H9 (cell line): Measurements from ENCODE around the gene SURF4. TPM values are rescaled to one million over a fixed set of nuclear protein-coding genes. Genes with fewer than 3 reads are reported as not detected.

Experiments
- DNase-seq: peaks from one replicate; pipeline ENCODE4 v3.0.0-alpha.2; 2017
- H2AFZ ChIP-seq: one replicate; pipeline ENCODE4 v1.6.1; 2013; ENCODE audit warnings: mild to moderate bottlenecking, low read length, control low read depth, moderate library complexity
- H2AK5ac ChIP-seq: 2 replicates; pipeline ENCODE4 v1.6.1; 2013; ENCODE audit warnings: low read length, control low read depth, mixed read lengths; ENCODE audit not compliant: insufficient read length
- H2BK120ac ChIP-seq: one replicate; pipeline ENCODE4 v1.6.1; 2013; ENCODE audit warnings: low read depth, mild to moderate bottlenecking, low read length, control low read depth, inconsistent platforms; ENCODE audit not compliant: poor library complexity, severe bottlenecking
- H2BK12ac ChIP-seq: 2 replicates; pipeline ENCODE4 v1.6.1; 2013; ENCODE audit warnings: low read length, control low read depth, mixed read lengths, low read depth; ENCODE audit not compliant: insufficient read length
- H2BK15ac ChIP-seq: 2 replicates; pipeline ENCODE4 v1.6.1; 2013; ENCODE audit warnings: low read depth, low read length, control low read depth
- H2BK20ac ChIP-seq: one replicate; pipeline ENCODE4 v1.6.1; 2013; ENCODE audit warnings: low read depth, mild to moderate bottlenecking, low read length, control low read depth, inconsistent platforms; ENCODE audit not compliant: poor library complexity, severe bottlenecking
- H2BK5ac ChIP-seq: 2 replicates; pipeline ENCODE4 v1.6.1; 2013; ENCODE audit warnings: low read length, control low read depth, mixed read lengths; ENCODE audit not compliant: insufficient read length
- H3K14ac ChIP-seq: 2 replicates; pipeline ENCODE4 v1.6.1; 2013; ENCODE audit warnings: low read length, control low read depth; ENCODE audit not compliant: insufficient read depth
- H3K18ac ChIP-seq: 2 replicates; pipeline ENCODE4 v1.6.1; 2013; ENCODE audit warnings: low read depth, mild to moderate bottlenecking, mixed read lengths, low read length, control low read depth; ENCODE audit not compliant: insufficient read length
- H3K23ac ChIP-seq: 2 replicates; pipeline ENCODE4 v1.6.1; 2013; ENCODE audit warnings: low read length, control low read depth, mixed read lengths, low read depth; ENCODE audit not compliant: insufficient read length
- H3K23me2 ChIP-seq: 2 replicates; pipeline ENCODE4 v1.6.1; 2013; ENCODE audit warnings: low read depth, mild to moderate bottlenecking, mixed read lengths, low read length, control low read depth; ENCODE audit not compliant: insufficient read length, poor library complexity, severe bottlenecking
- H3K27ac ChIP-seq: 2 replicates; pipeline ENCODE4 v1.5.1; 2013; ENCODE audit warnings: low read length, control low read depth, mixed read lengths, low read depth; ENCODE audit not compliant: insufficient read length
- H3K27me3 ChIP-seq: 2 replicates; pipeline ENCODE4 v1.6.1; 2013; ENCODE audit warnings: low read length, control low read depth, inconsistent platforms; ENCODE audit not compliant: insufficient read depth
- H3K4ac ChIP-seq: 2 replicates; pipeline ENCODE4 v1.6.1; 2013; ENCODE audit warnings: low read depth, mild to moderate bottlenecking, control low read depth, inconsistent platforms, low read length, moderate library complexity
- H3K4me1 ChIP-seq: 2 replicates; pipeline ENCODE4 v1.6.1; 2013; ENCODE audit warnings: low read length, control low read depth, inconsistent platforms; ENCODE audit not compliant: insufficient read depth
- H3K4me2 ChIP-seq: 2 replicates; pipeline ENCODE4 v1.6.1; 2013; ENCODE audit warnings: low read length, control low read depth, mixed read lengths; ENCODE audit not compliant: insufficient read length, insufficient read depth
- H3K56ac ChIP-seq: 2 replicates; pipeline ENCODE4 v1.6.1; 2013; ENCODE audit warnings: low read depth, mild to moderate bottlenecking, mixed read lengths, low read length, control low read depth; ENCODE audit not compliant: insufficient read length
- H3K79me1 ChIP-seq: 2 replicates; pipeline ENCODE4 v1.6.1; 2013; ENCODE audit warnings: low read depth, mild to moderate bottlenecking, moderate library complexity, low read length, control low read depth, inconsistent platforms; ENCODE audit not compliant: insufficient read depth, poor library complexity, severe bottlenecking
- H3K79me2 ChIP-seq: 2 replicates; pipeline ENCODE4 v1.6.1; 2013; ENCODE audit warnings: low read length, control low read depth, inconsistent platforms; ENCODE audit not compliant: insufficient read depth
- H3K9ac ChIP-seq: 2 replicates; pipeline ENCODE4 v1.6.1; 2013; ENCODE audit warnings: low read length, control low read depth, mixed read lengths; ENCODE audit not compliant: insufficient read length; ENCODE audit errors: extremely low read depth
- H3K9me3 ChIP-seq: one replicate; pipeline ENCODE4 v1.6.1; 2013; ENCODE audit warnings: low read depth, low read length, inconsistent platforms; ENCODE audit not compliant: control insufficient read depth
- H3T11ph ChIP-seq: one replicate; pipeline ENCODE4 v1.6.1; 2013; ENCODE audit warnings: mild to moderate bottlenecking, low read length, control low read depth, inconsistent platforms
- H4K20me1 ChIP-seq: one replicate; pipeline ENCODE4 v1.6.1; 2013; ENCODE audit not compliant: control insufficient read depth, insufficient read length, insufficient read depth
- H4K5ac ChIP-seq: 2 replicates; pipeline ENCODE4 v1.6.1; 2013; ENCODE audit warnings: low read depth, mild to moderate bottlenecking, mixed read lengths, low read length, control low read depth; ENCODE audit not compliant: insufficient read length
- H4K8ac ChIP-seq: replicated peaks from 2 replicates; pipeline ENCODE4 v1.6.1; 2013; ENCODE audit warnings: low read length, control low read depth, mixed read lengths, low read depth; ENCODE audit not compliant: insufficient read length
- H4K91ac ChIP-seq: 2 replicates; pipeline ENCODE4 v1.6.1; 2013; ENCODE audit warnings: low read depth, mild to moderate bottlenecking, moderate library complexity, mixed read lengths, low read length, control low read depth; ENCODE audit not compliant: insufficient read length
- H3K27ac Mint-ChIP-seq, 3 experiments: 2 replicates in 2 of 3; 3 replicates in 1 of 3; pipeline ENCODE4 v1.8.0; 2020 to 2021; ENCODE audit warnings: mixed read lengths in 3 of 3, mild to moderate bottlenecking in 1 of 3, moderate library complexity in 1 of 3
- H3K27me3 Mint-ChIP-seq: 2 replicates; pipeline ENCODE4 v1.8.0; 2021; ENCODE audit warnings: low read depth, mild to moderate bottlenecking, moderate library complexity, mixed read lengths
- H3K36me3 Mint-ChIP-seq, 3 experiments: 2 replicates in 2 of 3; 3 replicates in 1 of 3; pipeline ENCODE4 v1.8.0; 2020 to 2021; ENCODE audit warnings: low read depth in 3 of 3, mixed read lengths in 3 of 3; ENCODE audit not compliant: insufficient read depth in 1 of 3
- H3K4me1 Mint-ChIP-seq, 2 experiments: 2 replicates each; pipeline ENCODE4 v1.8.0; 2020; ENCODE audit warnings: mixed read lengths in 2 of 2
- H3K4me3 Mint-ChIP-seq, 2 experiments: 2 replicates in 1 of 2; 3 replicates in 1 of 2; pipeline ENCODE4 v1.8.0; 2020 to 2021; ENCODE audit warnings: mild to moderate bottlenecking in 2 of 2, mixed read lengths in 2 of 2, moderate library complexity in 1 of 2
- H3K9me3 Mint-ChIP-seq, 2 experiments: 2 replicates in 1 of 2; 3 replicates in 1 of 2; pipeline ENCODE4 v1.8.0; 2020; ENCODE audit warnings: mild to moderate bottlenecking in 2 of 2, mixed read lengths in 2 of 2, moderate library complexity in 1 of 2
- WGBS: extraction: QIAGEN DNeasy Blood & Tissue Kit; methylation state at CpG from one replicate; pipeline ENCODE4 v1.1.7; 2013; ENCODE audit warnings: missing lambda C conversion rate, low lambda C conversion rate, mixed read lengths; ENCODE audit not compliant: insufficient read length; ENCODE audit errors: extremely low coverage; 5-methylcytosine and 5-hydroxymethylcytosine counted together
- total RNA-seq: library from RNA; stranded (reverse); gene quantifications from 2 replicates; pipeline ENCODE4 v1.2.1, GENCODE V29; 2021
- TF ChIP-seq, protein P1 (sequence below): fragments of 200-600 bp; sonication (generic); conservative IDR thresholded peaks from 3 replicates; pipeline ENCODE4 v1.8.0; 2021; ENCODE audit warnings: antibody characterized with exemption, mild to moderate bottlenecking

The SURF4 gene
- total RNA-seq, 1 experiment from 2014 or later: 146 TPM

DNA sequence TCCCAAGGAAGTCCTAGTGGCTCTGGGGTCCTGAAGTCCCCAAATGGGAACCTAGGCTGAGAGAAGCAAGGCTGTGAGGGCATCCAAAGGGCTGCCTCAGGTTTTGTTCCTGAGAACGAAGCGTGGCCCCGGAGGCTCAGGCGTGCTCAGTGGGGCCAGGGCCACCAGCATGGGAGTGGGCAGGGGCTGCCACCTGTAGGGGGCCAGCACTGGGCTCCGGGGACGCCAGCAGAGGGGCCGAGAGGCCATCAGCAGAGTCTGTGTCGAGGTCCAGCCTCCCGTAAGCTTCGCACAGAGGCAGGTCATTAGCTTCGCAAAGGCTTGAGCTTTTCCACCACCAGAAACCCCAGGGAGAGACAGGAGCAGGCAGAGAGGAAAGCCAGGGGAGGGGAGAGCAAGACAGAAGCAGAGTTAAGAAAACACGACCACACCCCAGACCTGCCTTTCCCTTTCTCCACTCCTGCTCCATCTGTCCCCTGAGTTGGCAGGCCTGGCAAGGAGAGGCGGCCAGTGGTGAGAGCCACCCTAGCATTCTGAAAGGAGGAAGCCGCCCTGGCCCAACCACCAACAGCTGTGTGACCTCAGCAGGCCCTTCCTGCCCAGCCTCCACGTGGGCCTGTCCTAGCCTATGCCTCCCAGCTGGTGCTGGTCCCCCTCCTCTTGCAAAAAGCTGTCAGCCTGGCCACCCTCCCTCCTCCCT is 34.3 kb downstream of the SURF4 start:
- H3K79me2 ChIP-seq: peaks cover 5% of the 10 kb centered on the region; the same call in 1 of the 2 replicates
- no peak overlapping the region for H3K56ac ChIP-seq
- no peak overlapping the region for H2BK15ac ChIP-seq
- H2BK120ac ChIP-seq: no peak overlapping the region
- no peak overlapping the region for H3T11ph ChIP-seq
- peaks cover 4 to 10% of the 10 kb centered on the region in 2 experiments for H3K4me1 Mint-ChIP-seq
- no peak overlapping the region for H2BK5ac ChIP-seq
- H3K4ac ChIP-seq: no peak overlapping the region
- H3K9me3 Mint-ChIP-seq: no peaks in the 10 kb centered on the region
- H3K27ac ChIP-seq: no peak overlapping the region
- H2BK20ac ChIP-seq: no peak overlapping the region
- TF ChIP-seq, protein P1, sequence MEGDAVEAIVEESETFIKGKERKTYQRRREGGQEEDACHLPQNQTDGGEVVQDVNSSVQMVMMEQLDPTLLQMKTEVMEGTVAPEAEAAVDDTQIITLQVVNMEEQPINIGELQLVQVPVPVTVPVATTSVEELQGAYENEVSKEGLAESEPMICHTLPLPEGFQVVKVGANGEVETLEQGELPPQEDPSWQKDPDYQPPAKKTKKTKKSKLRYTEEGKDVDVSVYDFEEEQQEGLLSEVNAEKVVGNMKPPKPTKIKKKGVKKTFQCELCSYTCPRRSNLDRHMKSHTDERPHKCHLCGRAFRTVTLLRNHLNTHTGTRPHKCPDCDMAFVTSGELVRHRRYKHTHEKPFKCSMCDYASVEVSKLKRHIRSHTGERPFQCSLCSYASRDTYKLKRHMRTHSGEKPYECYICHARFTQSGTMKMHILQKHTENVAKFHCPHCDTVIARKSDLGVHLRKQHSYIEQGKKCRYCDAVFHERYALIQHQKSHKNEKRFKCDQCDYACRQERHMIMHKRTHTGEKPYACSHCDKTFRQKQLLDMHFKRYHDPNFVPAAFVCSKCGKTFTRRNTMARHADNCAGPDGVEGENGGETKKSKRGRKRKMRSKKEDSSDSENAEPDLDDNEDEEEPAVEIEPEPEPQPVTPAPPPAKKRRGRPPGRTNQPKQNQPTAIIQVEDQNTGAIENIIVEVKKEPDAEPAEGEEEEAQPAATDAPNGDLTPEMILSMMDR: no peak
- H3K9ac ChIP-seq: no peak overlapping the region
- no peak overlapping the region for H3K23ac ChIP-seq
- H2AK5ac ChIP-seq: no peak overlapping the region
- no peak overlapping the region for H2AFZ ChIP-seq
- no peaks in the 10 kb centered on the region for H3K27me3 Mint-ChIP-seq
- no peak overlapping the region for H2BK12ac ChIP-seq
- no peaks in the 10 kb centered on the region for H3K9me3 ChIP-seq
- H3K36me3 Mint-ChIP-seq: peaks cover 49 to 87% (median 78%) of the 10 kb centered on the region in 3 experiments
- H4K20me1 ChIP-seq: no peaks in the 10 kb centered on the region
- no peaks in the 10 kb centered on the region for H3K27me3 ChIP-seq
- no CpG with 5 or more reads among the region's 15 CpGs for WGBS
- H3K4me2 ChIP-seq: no peak overlapping the region
- H3K79me1 ChIP-seq: peaks cover 9% of the 10 kb centered on the region
- H3K4me1 ChIP-seq: no peaks in the 10 kb centered on the region; the same call in 1 of the 2 replicates
- H4K8ac ChIP-seq: no peak overlapping the region
- no peak overlapping the region for H3K4me3 Mint-ChIP-seq
- no peak overlapping the region for H4K5ac ChIP-seq
- H3K18ac ChIP-seq: no peak overlapping the region
- no peak overlapping the region for H4K91ac ChIP-seq
- no peak for DNase-seq
- H3K27ac Mint-ChIP-seq: no peak overlapping the region
- no peak overlapping the region for H3K14ac ChIP-seq
- peaks cover under 1% of the 10 kb centered on the region for H3K23me2 ChIP-seq
